ENCODE measurements around the gene FGB. TPM values are rescaled to one million over a fixed set of nuclear protein-coding genes. Genes with fewer than 3 reads are reported as not detected.

FGB gene
- total RNA-seq, 2 donors from 2014 or later: not detected

- ATAC-seq: no peak
- Mint-ChIP-seq H3K36me3 (no peaks in the 10 kb centered on the region), H3K27ac (no peak overlapping the region), H3K9me3 (no peaks in the 10 kb centered on the region)
- no peak for DNase-seq (ENCODE audit: low spot score in 2 of 2)
These were observed 44.2 kb downstream of the FGB start for GRCh38 chr4:154606728-154607723.

GRCh38 chr4:154608361-154609252 lies 45.8 kb downstream of the FGB start:
- H3K36me3 Mint-ChIP-seq: no peaks in the 10 kb centered on the region
- H3K27ac Mint-ChIP-seq: no peak overlapping the region
- DNase-seq (ENCODE audit: low spot score in 2 of 2) (no peak), ATAC-seq (no peak)
- no peaks in the 10 kb centered on the region for H3K9me3 Mint-ChIP-seq

GRCh38 chr4:154609532-154609931 lies 46.7 kb downstream of the FGB start:
- H3K9me3 Mint-ChIP-seq: no peaks in the 10 kb centered on the region
- DNase-seq (ENCODE audit: low spot score in 2 of 2): no peak
- H3K36me3 Mint-ChIP-seq: no peaks in the 10 kb centered on the region
- no peak for ATAC-seq
- H3K27ac Mint-ChIP-seq: no peak overlapping the region

- no peak for DNase-seq (ENCODE audit: low spot score in 2 of 2)
- ATAC-seq: no peak
- Mint-ChIP-seq H3K27ac (no peak overlapping the region), H3K36me3 (no peaks in the 10 kb centered on the region), H3K9me3 (no peaks in the 10 kb centered on the region)
These were observed 47.8 kb downstream of the FGB start for GRCh38 chr4:154610582-154610981.

- ATAC-seq: no peak
- no peaks in the 10 kb centered on the region for H3K9me3 Mint-ChIP-seq
- H3K36me3 Mint-ChIP-seq: peaks cover 0 to under 1% of the 10 kb centered on the region in 2 donors
- H3K27ac Mint-ChIP-seq: no peak overlapping the region
- no peak for DNase-seq (ENCODE audit: low spot score in 2 of 2)
These were observed 49.0 kb downstream of the FGB start for GRCh38 chr4:154611833-154612232.

GRCh38 chr4:154612472-154613414 lies 49.9 kb downstream of the FGB start, which contains the start of gene FGG:
Gene FGG (minus strand): TSS chr4:154612656. CDS start chr4:154612609, 47 bp downstream.
- H3K27ac Mint-ChIP-seq: no peak within 1 kb of the TSS
- no peak for DNase-seq (ENCODE audit: low spot score in 2 of 2)
- H3K9me3 Mint-ChIP-seq: no peaks in the 10 kb centered on the region
- ATAC-seq: no peak
- peaks cover 0 to 6% of the 10 kb centered on the region in 2 donors for H3K36me3 Mint-ChIP-seq

GRCh38 chr4:154614306-154614705 lies 51.5 kb downstream of the FGB start:
- no peak for DNase-seq (ENCODE audit: low spot score in 2 of 2)
- H3K27ac Mint-ChIP-seq: no peak overlapping the region
- ATAC-seq: no peak
- H3K36me3 Mint-ChIP-seq: peaks cover 0 to 6% of the 10 kb centered on the region in 2 donors
- no peaks in the 10 kb centered on the region for H3K9me3 Mint-ChIP-seq

GRCh38 chr4:154615211-154615610 lies 52.4 kb downstream of the FGB start:
- H3K27ac Mint-ChIP-seq: no peak overlapping the region
- no peaks in the 10 kb centered on the region for H3K9me3 Mint-ChIP-seq
- DNase-seq (ENCODE audit: low spot score in 2 of 2): no peak
- peaks cover 0 to 6% of the 10 kb centered on the region in 2 donors for H3K36me3 Mint-ChIP-seq
- no peak for ATAC-seq

- Mint-ChIP-seq H3K36me3 (peaks cover 0 to 6% of the 10 kb centered on the region in 2 donors), H3K9me3 (no peaks in the 10 kb centered on the region), H3K27ac (no peak overlapping the region)
- DNase-seq (ENCODE audit: low spot score in 2 of 2) (no peak), ATAC-seq (no peak)
These were observed 53.5 kb downstream of the FGB start for GRCh38 chr4:154616287-154616686.

- Mint-ChIP-seq H3K36me3 (peaks cover 0 to 6% of the 10 kb centered on the region in 2 donors), H3K27ac (no peak overlapping the region), H3K9me3 (no peaks in the 10 kb centered on the region)
- ATAC-seq (peak in 1 of 2 donors; percentile 24), DNase-seq (ENCODE audit: low spot score in 2 of 2) (no peak)
These were observed 53.9 kb downstream of the FGB start for GRCh38 chr4:154616731-154617130.

- Mint-ChIP-seq H3K36me3 (peaks cover 0 to 6% of the 10 kb centered on the region in 2 donors), H3K27ac (no peak overlapping the region), H3K9me3 (no peaks in the 10 kb centered on the region)
- ATAC-seq (no peak), DNase-seq (ENCODE audit: low spot score in 2 of 2) (no peak)
These were observed 55.1 kb downstream of the FGB start for GRCh38 chr4:154617820-154618317.

GRCh38 chr4:154618708-154619315 lies 56.0 kb downstream of the FGB start:
- ATAC-seq (peak; percentile 49 to 76), DNase-seq (ENCODE audit: low spot score in 2 of 2) (peak in 1 of 2 donors; percentile 54)
- H3K9me3 Mint-ChIP-seq: no peaks in the 10 kb centered on the region
- H3K36me3 Mint-ChIP-seq: peaks cover 0 to 6% of the 10 kb centered on the region in 2 donors
- H3K27ac Mint-ChIP-seq: no peak overlapping the region

- Mint-ChIP-seq H3K27ac (no peak overlapping the region), H3K36me3 (peaks cover 0 to 6% of the 10 kb centered on the region in 2 donors), H3K9me3 (no peaks in the 10 kb centered on the region)
- no peak for DNase-seq (ENCODE audit: low spot score in 2 of 2)
- ATAC-seq: no peak
These were observed 57.3 kb downstream of the FGB start for GRCh38 chr4:154620111-154620510.

Data from activated naive CD4-positive, alpha-beta T cell treated with anti-CD3 and anti-CD28 coated beads, Interleukin-2, amount 50 U/mL, for 72 hours (primary cell).